Activated naive CD8-positive, alpha-beta T cell treated with anti-CD3 and anti-CD28 coated beads, Interleukin-2, amount 10 ng/mL, durations not matched to agents 7 days and 5 days (primary cell): Measurements from ENCODE around the gene KRTAP1-4. TPM values are rescaled to one million over a fixed set of nuclear protein-coding genes. Genes with fewer than 3 reads are reported as not detected.
"Not testable (repeated sequence)": the region's sequence is repeated elsewhere in the genome, so short reads cannot be mapped to it uniquely, and the experiment has no call there.

Experiments used
- ATAC-seq: fragments of 150-1000 bp; cut with Tn5 transposase; one replicate; pipeline ENCODE4 v1.10.0; 2021; ENCODE audit warnings: low read depth, moderate library complexity
- POLR2A ChIA-PET: fragments of 350-600 bp; sonication (Branson Sonifier 250); formaldehyde crosslinking; loops from one replicate; lab custom pipeline; 2021; ENCODE audit warnings: antibody characterized with exemption; lab: Charles Lee
- DNase-seq: peaks from one replicate; pipeline ENCODE4 v3.0.0; 2021
- H3K27ac Mint-ChIP-seq: one replicate; pipeline ENCODE4 v1.8.0; 2022; ENCODE audit warnings: mild to moderate bottlenecking, mixed read lengths
- H3K27me3 Mint-ChIP-seq: one replicate; pipeline ENCODE4 v1.8.0; 2022; ENCODE audit warnings: mild to moderate bottlenecking, moderate library complexity, mixed read lengths
- H3K36me3 Mint-ChIP-seq: one replicate; pipeline ENCODE4 v1.8.0; 2021; ENCODE audit warnings: mild to moderate bottlenecking, mixed read lengths
- H3K4me1 Mint-ChIP-seq: one replicate; pipeline ENCODE4 v1.8.0; 2021; ENCODE audit warnings: mixed read lengths
- H3K4me3 Mint-ChIP-seq: one replicate; pipeline ENCODE4 v1.8.0; 2022; ENCODE audit warnings: mild to moderate bottlenecking, moderate library complexity, mixed read lengths
- H3K9me3 Mint-ChIP-seq: one replicate; pipeline ENCODE4 v1.8.0; 2021; ENCODE audit warnings: mixed read lengths
- total RNA-seq, 2 experiments: library from RNA; stranded (reverse); gene quantifications; one replicate each; pipeline ENCODE4 v1.2.3, GENCODE V29; 2021

The KRTAP1-4 gene, protein sequence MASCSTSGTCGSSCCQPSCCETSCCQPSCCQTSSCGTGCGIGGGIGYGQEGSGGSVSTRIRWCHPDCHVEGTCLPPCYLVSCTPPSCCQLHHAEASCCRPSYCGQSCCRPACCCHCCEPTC
- total RNA-seq = not detected

DNA sequence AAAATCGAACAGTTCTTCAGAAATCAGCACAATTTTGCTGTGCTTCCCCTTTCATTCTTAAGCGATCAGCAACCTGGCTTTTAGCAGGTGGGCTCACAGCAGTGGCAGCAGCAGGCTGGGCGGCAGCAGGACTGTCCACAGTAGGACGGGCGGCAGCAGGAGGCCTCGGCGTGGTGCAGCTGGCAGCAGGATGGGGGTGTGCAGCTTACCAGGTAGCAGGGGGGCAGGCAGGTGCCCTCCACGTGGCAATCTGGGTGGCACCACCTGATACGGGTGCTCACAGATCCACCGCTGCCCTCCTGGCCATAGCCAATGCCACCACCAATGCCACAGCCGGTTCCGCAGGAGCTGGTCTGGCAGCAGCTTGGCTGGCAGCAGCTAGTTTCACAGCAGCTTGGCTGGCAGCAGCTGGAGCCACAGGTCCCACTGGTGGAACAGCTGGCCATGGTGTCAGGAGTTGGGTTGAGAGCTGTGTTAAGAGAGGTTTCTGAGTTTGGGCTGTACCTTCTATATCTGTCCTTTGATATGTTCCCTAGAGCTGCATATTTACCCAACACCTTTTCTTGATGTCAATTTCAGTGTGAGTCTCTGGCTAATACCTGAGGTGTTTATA lies at the start of gene KRTAP1-4:
TSS of gene KRTAP1-4 (minus strand) at position 563 of the 613 bp plus-strand sequence. CDS start at position 446, 117 bp downstream.
- Mint-ChIP-seq H3K36me3 (no peaks in the 10 kb centered on the region), H3K27ac (no peak within 1 kb of the TSS), H3K4me1 (peaks cover 2% of the 10 kb centered on the region), H3K4me3 (no peak within 1 kb of the TSS), H3K9me3 (no peaks in the 10 kb centered on the region), H3K27me3 (peaks cover 23% of the 10 kb centered on the region)
- DNase-seq = no peak
- no peak for ATAC-seq
- POLR2A ChIA-PET = no interaction called here

DNA sequence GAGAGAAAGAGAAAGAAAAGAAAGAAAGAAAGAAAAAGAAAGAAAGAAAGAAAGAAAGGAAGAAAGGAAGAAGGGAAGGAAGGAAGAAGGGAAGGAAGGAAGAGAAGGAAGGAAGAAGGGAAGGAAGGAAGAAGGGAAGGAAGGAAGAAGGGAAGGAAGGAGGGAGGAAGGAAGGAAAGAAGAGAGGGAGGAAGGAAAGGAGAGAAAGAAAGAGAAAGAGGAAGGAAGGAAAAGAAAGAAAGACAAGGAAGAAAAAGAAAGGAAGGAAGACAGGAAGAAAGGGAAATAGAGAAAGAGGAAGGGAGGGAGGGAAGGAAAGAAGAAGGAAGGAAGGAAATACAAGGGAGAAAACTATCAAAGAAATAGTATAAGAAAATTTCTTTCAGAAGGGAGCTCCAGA lies 46.8 kb upstream of the KRTAP1-4 start:
- Mint-ChIP-seq H3K27me3 (peaks cover 16% of the 10 kb centered on the region), H3K36me3 (no peaks in the 10 kb centered on the region), H3K4me1 (no peaks in the 10 kb centered on the region), H3K4me3 (no peak overlapping the region), H3K27ac (no peak overlapping the region), H3K9me3 (no peaks in the 10 kb centered on the region)
- ATAC-seq (no peak), DNase-seq (no peak)
- POLR2A ChIA-PET = no interaction called here

DNA sequence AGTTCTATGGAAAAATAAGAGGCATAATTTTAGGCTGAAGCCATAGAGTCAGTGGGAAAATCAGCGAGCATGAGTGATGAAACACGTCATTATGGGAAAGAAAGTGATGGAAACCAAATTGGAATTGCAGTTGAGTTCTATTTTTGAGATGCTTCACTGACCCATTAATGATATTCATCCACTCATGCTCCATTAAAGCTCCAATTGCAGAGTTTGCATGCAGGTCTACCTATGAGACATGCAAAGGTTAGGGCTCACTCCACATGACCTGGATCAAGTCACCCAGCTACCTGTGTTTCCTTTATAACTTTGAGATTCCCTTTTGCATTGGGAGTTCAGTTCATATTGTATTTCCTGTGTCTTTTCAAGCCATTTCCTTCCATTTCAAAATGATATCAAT lies 43.7 kb upstream of the KRTAP1-4 start:
- Mint-ChIP-seq H3K36me3 (no peaks in the 10 kb centered on the region), H3K9me3 (no peaks in the 10 kb centered on the region), H3K4me1 (peaks cover 2% of the 10 kb centered on the region), H3K4me3 (no peak overlapping the region), H3K27me3 (peaks cover 16% of the 10 kb centered on the region), H3K27ac (no peak overlapping the region)
- POLR2A ChIA-PET = no interaction called here
- DNase-seq (no peak), ATAC-seq (no peak)

DNA sequence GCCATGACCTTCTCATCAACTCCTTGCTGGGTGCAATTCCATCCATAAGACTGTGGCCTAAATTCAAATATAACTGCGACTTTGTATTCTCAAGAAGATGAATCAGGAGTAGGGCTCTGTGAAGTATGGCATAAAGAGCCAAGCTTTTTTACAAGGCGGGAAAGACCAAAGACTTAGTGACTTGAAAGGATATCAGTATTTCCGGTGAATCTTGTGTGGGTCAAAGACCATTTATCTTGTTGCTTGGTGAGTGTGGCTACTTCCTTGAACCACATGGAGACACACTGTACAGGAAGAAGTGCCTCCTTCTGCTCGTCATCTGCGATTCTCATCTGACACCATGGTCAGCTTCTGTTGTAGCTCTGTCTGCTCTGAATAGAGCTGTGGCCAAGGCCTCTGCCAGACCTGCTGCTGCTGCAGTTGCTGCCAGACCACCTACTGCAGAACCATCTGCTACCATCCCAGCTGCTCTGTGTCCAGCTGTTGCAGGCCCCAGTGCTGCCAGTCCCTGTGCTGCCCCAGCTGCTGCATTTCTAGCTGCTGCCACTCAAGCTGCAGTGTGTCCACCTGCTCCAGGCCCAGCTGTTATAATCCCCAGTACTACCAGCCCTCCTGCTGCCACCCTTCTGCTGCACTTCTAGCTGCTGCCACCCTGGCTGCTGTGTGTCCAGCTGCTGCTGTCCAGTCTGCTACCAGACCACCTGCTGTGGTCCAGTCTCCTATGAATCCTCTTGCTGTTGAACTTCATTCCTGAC lies 41.8 kb upstream of the KRTAP1-4 start:
- Mint-ChIP-seq H3K36me3 (no peaks in the 10 kb centered on the region), H3K9me3 (no peaks in the 10 kb centered on the region), H3K27ac (no peak overlapping the region), H3K4me3 (no peak overlapping the region), H3K27me3 (peaks cover 15% of the 10 kb centered on the region), H3K4me1 (peaks cover 2% of the 10 kb centered on the region)
- ATAC-seq (no peak), DNase-seq (no peak)
- POLR2A ChIA-PET = no interaction called here

DNA sequence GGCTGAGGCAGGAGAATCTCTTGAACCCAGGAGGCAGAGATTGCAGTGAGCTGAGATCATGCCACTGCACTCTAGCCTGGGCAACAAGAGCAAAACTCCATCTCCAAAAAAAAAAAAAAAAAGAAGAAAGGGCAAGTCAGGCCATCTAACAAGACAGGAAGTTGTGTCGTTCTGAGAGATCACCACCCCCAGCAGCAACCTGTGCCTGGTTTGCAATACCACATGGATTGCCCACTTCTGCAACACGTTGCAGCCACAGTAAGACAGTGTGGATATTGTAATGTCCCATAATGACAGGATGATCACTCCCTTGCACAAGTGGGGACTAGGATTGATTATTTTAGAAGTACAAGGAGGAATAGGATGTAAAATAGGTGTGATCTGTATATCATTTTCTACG lies 39.0 kb upstream of the KRTAP1-4 start:
- no peaks in the 10 kb centered on the region for H3K36me3 Mint-ChIP-seq
- H3K9me3 Mint-ChIP-seq = no peaks in the 10 kb centered on the region
- no peak overlapping the region for H3K4me3 Mint-ChIP-seq
- ATAC-seq (no peak), DNase-seq (no peak)
- POLR2A ChIA-PET = no interaction called here
- H3K27me3 Mint-ChIP-seq = no peaks in the 10 kb centered on the region
- peaks cover 5% of the 10 kb centered on the region for H3K4me1 Mint-ChIP-seq
- no peak overlapping the region for H3K27ac Mint-ChIP-seq

DNA sequence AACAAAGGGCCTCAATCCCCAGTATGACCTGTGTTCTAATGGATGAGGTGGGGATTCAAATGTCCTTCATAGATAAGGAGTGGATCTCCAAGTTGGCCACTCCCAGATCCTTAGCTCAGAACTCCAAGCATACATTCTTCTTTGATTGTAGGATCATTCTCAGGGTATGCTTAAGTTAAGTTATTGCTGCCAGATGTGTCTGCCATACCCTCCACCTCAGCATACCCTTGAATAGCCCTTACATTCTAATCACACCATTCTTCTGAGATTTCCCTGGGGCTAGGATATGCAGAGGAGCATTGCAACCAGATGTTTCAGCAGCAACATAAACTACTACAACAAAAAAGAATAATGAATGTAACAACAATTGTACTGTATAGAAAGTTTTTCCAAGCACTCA lies 37.3 kb upstream of the KRTAP1-4 start:
- H3K4me3 Mint-ChIP-seq = no peak overlapping the region
- no peaks in the 10 kb centered on the region for H3K9me3 Mint-ChIP-seq
- H3K27me3 Mint-ChIP-seq = no peaks in the 10 kb centered on the region
- ATAC-seq (no peak), DNase-seq (no peak)
- H3K27ac Mint-ChIP-seq = no peak overlapping the region
- no peaks in the 10 kb centered on the region for H3K36me3 Mint-ChIP-seq
- peaks cover 5% of the 10 kb centered on the region for H3K4me1 Mint-ChIP-seq
- POLR2A ChIA-PET = no interaction called here

DNA sequence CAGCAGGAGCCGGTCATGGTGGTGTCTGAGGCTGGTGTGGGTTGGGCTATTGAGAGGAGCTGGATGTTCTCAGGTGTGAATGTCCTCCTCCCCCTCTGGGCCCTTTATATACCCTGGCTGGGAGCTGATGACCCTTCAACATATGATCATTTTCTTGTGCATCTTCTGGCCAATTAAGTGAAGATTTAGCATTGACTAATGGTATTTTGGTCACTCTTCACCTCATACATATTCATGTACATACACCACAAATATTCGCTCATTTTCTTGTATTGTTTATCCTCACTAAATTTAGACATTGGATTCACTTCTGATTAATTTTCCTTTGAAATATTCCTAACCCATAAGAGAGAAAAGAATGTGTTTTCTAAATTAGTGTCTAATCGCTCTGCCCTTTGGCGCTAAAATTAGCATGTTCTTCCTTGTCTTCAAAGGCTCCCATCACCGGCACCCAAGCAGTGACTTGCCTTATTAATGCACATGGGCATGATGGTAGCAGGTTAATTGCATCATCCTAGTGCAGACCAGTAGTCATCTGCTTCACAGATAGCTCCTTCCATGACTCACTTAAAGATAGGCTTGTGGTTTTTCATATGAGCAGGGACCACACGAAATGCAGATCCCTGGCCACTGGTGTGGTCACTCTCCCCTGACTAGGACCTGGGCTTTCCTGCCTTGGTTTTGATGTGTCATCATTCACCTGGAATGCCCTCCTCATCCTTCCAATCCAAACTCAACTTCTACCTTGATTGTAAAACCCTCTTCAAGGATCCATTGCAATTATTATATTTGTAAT lies 36.0 kb upstream of the KRTAP1-4 start, which contains the start of gene KRTAP2-4:
TSS of gene KRTAP2-4 (minus strand) at position 51 of the 796 bp plus-strand sequence. CDS start at position 17, 34 bp downstream.
- Mint-ChIP-seq H3K27ac (no peak within 1 kb of the TSS), H3K4me1 (peaks cover 5% of the 10 kb centered on the region), H3K36me3 (no peaks in the 10 kb centered on the region), H3K9me3 (no peaks in the 10 kb centered on the region), H3K27me3 (peaks cover 4% of the 10 kb centered on the region), H3K4me3 (no peak within 1 kb of the TSS)
- ATAC-seq (no peak), DNase-seq (no peak)
- POLR2A ChIA-PET = no interaction called here

DNA sequence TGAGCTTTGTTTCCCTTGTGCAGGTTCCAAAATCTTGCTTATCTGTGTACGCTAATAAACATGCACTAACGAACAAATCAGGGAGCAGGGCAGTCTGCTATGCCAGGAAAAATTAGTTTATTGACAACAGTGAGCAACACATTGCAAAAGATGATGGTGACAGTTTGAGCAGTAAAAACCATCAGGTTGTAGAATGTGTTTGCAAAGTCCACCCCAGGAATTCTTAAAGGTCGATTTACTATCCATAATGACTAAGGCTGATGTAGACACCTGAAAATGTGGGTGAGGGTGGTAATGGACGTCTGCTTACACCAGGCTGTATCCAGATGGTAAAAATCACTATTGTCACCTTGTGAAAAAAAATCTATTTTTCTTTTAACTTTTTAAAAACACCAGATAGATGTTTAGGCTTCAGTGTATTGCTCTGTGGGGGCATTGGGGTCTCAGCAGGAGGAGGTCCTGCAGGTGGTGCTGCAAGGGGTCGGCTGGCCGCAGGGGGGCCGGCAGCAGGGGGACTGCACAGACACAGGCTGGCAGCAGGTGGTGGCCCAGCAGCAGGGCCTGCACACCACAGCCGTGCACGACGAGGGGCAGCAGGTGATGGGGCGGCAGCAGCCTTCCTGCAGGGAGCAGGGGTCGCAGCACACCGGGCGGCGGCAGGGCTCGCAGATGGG lies 35.2 kb upstream of the KRTAP1-4 start:
- DNase-seq, POLR2A ChIA-PET, H3K27ac Mint-ChIP-seq, ATAC-seq, H3K9me3 Mint-ChIP-seq, H3K4me3 Mint-ChIP-seq, H3K36me3 Mint-ChIP-seq, H3K4me1 Mint-ChIP-seq: not testable (repeated sequence)
- peaks cover 12% of the 10 kb centered on the region for H3K27me3 Mint-ChIP-seq

DNA sequence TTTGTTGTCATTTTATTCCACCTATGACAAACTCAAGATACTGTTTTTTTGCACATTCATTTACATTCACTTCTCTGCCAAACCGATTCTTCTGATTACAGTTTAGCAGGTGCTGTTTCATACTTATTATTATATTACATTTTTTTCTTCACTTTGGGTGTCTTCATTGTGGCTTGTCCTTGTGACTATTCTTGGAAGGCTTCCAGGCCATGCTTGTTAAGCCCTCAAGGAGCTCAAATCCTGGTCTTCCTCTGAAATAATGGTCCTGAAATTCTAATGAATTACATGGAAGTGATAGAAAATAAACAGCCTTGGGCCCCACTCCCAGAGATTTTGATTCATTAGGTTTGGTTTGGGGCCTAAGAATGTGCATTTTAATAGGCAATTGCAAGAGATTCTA lies 34.3 kb upstream of the KRTAP1-4 start:
- Mint-ChIP-seq H3K4me1 (peaks cover 5% of the 10 kb centered on the region), H3K27ac (no peak overlapping the region), H3K9me3 (no peaks in the 10 kb centered on the region), H3K36me3 (no peaks in the 10 kb centered on the region), H3K4me3 (no peak overlapping the region), H3K27me3 (peaks cover 18% of the 10 kb centered on the region)
- ATAC-seq = no peak
- DNase-seq = no peak
- POLR2A ChIA-PET = no interaction called here

DNA sequence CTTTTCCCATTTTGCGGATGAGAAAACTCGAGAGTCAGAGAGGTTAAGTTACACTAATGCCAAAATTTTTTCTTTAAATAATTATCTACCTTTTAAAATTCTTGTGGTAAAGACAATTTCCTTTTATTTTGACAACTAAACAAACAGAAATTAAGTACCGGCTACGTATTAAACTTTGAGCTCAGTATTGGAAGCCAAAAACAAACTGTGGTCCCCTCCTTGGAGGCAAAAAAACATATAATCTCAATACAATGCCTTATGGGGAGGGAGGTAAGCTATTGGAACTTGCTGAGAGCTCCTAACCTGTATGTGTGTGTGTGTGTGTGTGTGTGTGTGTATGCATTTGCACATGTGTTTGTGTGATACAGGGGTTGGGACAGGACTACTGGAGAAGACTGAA lies 33.5 kb upstream of the KRTAP1-4 start:
- H3K4me1 Mint-ChIP-seq = peaks cover 3% of the 10 kb centered on the region
- peaks cover 24% of the 10 kb centered on the region for H3K27me3 Mint-ChIP-seq
- no peak overlapping the region for H3K27ac Mint-ChIP-seq
- no peaks in the 10 kb centered on the region for H3K9me3 Mint-ChIP-seq
- H3K4me3 Mint-ChIP-seq = no peak overlapping the region
- no peaks in the 10 kb centered on the region for H3K36me3 Mint-ChIP-seq
- ATAC-seq (no peak), DNase-seq (no peak)
- POLR2A ChIA-PET = no interaction called here

DNA sequence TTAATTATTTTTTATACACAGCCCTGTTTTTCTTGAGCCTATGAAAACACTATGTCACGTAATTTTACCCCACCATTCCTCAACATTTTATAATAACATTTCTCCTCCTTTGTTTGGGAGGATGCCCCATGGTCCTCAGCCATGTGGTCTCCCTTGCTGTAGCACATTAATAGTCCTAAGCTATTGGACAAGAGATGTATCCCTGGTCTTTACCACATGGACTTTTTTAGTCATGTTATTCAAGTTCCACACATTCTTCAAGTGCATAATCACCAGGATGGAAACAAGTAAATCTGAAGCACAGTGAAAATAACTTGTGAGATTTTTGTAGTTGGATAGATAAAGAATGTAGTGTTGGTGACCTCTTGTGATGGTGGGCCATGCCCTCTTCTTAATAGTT lies 32.0 kb upstream of the KRTAP1-4 start:
- Mint-ChIP-seq H3K27ac (no peak overlapping the region), H3K4me1 (peaks cover 3% of the 10 kb centered on the region), H3K27me3 (peaks cover 28% of the 10 kb centered on the region), H3K36me3 (no peaks in the 10 kb centered on the region), H3K9me3 (no peaks in the 10 kb centered on the region), H3K4me3 (no peak overlapping the region)
- POLR2A ChIA-PET = no interaction called here
- DNase-seq (no peak), ATAC-seq (no peak)

DNA sequence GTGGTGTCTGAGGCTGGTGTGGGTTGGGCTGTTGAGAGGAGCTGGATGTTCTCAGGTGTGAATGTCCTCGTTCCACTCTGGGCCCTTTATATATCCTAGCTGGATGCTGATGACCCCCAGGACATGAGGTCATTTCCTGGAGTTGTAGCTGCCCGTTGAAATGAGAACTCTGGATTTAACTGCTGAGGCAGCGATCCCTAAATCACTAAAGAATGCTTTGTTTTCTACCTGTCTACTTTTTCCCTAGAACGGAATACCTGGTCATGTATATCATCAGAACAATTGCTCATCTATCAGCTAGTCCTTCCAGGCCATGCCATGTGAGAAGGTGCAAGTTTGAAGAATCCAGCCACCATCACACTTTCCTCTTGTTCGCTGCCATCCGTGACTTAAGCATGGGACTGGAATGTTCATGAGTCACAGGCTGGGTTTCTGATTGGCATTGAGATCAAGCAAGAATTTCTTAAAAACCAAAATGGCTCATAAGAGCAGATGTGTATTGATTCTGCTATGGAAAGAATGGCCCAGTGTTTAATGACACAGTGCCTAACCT lies 30.1 kb upstream of the KRTAP1-4 start, which contains the start of gene KRTAP2-3:
TSS of gene KRTAP2-3 (minus strand) at position 63 of the 553 bp plus-strand sequence. CDS start 64 bp downstream, outside the sequence.
- Mint-ChIP-seq H3K27me3 (peaks cover 28% of the 10 kb centered on the region), H3K4me1 (no peaks in the 10 kb centered on the region), H3K9me3 (no peaks in the 10 kb centered on the region), H3K4me3 (no peak within 1 kb of the TSS), H3K27ac (no peak within 1 kb of the TSS), H3K36me3 (no peaks in the 10 kb centered on the region)
- POLR2A ChIA-PET = no interaction called here
- ATAC-seq (no peak), DNase-seq (no peak)
